Measurements from ENCODE around the gene ESPNL.

The ESPNL gene

DNA sequence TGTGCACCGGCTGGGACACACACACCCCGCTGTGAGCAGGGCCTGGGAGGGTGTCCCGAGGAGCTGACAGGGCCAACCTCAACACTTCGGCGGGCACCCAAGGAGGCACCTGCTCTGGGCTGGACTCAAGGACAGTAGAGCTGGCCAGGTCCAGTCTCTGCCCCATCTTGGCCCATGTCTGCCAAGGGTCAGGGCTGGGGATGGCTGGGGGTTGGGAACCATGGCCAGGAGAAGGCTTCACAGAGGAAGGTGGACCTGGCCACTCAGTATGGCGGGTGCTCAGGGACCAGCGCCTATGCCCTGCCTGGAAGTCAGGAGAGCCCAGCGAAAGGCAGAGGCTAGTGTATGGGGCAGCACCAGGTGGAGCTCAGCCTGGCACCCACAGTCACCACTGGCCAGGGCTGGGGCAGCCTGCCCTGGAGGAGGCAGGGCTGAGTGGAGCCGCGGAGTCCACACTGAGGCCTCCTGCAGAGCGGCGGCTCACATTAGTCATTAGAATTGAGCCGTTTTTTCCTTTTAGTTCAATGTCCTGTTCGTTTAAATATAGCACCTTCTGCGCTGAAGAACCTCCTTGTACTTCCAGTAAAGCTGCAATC lies 62.8 kb downstream of the ESPNL start:
- Histone ChIP-seq H3K27me3 (replicated peaks) (no peaks in the 10 kb centered on the region), H3K36me3 (replicated peaks) (peaks cover 7% of the 10 kb centered on the region), H3K27ac (no peak overlapping the region), H3K4me3 (ENCODE audit: low read depth, low read length) (peak overlapping the region; percentile 38)
- TF ChIP-seq, protein P1, sequence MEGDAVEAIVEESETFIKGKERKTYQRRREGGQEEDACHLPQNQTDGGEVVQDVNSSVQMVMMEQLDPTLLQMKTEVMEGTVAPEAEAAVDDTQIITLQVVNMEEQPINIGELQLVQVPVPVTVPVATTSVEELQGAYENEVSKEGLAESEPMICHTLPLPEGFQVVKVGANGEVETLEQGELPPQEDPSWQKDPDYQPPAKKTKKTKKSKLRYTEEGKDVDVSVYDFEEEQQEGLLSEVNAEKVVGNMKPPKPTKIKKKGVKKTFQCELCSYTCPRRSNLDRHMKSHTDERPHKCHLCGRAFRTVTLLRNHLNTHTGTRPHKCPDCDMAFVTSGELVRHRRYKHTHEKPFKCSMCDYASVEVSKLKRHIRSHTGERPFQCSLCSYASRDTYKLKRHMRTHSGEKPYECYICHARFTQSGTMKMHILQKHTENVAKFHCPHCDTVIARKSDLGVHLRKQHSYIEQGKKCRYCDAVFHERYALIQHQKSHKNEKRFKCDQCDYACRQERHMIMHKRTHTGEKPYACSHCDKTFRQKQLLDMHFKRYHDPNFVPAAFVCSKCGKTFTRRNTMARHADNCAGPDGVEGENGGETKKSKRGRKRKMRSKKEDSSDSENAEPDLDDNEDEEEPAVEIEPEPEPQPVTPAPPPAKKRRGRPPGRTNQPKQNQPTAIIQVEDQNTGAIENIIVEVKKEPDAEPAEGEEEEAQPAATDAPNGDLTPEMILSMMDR (IDR thresholded peaks at IDR 0.05; ENCODE audit: low read depth, low read length, missing control alignments): no peak
- in situ Hi-C loops (cut with HindIII; ENCODE audit: low pct_ligation_motif_present, low sequenced_read_pairs): no loop called here
- no peak for DNase-seq

DNA sequence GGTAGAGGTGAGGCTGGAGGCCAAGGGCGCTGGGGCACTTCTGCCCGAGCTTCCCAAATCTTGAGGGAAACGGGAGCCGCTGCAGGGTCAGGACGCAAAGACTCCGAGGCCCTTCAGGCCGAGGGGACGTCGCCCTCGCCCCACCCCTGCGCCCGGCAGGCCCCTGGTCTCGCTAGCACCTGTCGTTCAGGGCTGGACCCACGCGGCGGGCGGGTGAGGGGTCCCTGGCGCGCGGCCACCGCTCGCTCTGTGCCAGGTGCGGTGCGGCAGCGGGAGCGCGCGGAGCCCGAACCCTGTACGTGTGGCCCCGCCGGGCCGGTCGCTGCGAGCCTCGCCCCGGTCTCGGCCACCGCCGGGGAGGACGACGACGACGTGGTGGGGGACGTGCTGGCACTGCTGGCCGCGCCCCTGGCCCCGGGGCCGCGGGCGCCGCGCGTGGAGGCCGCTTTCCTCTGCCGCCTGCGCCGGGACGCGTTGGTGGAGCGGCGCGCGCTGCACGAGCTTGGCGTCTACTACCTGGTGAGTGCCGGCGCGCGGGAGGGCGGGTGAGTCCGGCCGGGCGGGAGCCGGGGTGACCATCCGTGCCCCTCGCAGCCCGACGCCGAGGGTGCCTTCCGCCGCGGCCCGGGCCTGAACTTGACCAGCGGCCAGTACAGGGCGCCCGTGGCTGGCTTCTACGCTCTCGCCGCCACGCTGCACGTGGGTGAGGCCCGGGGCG lies 63.5 kb downstream of the ESPNL start:
- peak overlapping the region; percentile 38 for H3K4me3 ChIP-seq (ENCODE audit: low read depth, low read length)
- TF ChIP-seq, protein P1 (IDR thresholded peaks at IDR 0.05; ENCODE audit: low read depth, low read length, missing control alignments): no peak

DNA sequence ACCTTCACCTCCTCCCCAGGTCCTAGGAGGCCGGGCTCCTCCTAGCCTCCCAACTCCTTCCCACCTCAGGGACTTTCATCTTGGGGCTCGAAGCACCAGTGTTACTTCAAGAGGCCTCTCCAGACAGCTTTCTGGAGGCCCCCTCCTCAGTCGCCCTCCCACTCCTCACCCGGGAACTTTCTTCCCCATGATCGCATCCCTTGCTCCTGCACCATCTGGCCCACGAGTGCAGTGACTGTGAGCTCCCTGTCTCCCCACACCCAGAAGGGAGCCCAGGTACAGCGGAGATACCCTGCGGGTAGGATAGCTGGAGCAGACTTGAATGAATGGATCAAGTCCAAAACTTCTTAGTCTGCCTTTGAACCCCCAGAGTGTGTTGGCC lies 64.8 kb downstream of the ESPNL start:
- Histone ChIP-seq H3K27me3 (replicated peaks) (no peaks in the 10 kb centered on the region), H3K27ac (no peak overlapping the region), H3K4me3 (ENCODE audit: low read depth, low read length) (no peak overlapping the region), H3K36me3 (replicated peaks) (peaks cover 9% of the 10 kb centered on the region)
- in situ Hi-C loops (cut with HindIII; ENCODE audit: low pct_ligation_motif_present, low sequenced_read_pairs): no loop called here
- TF ChIP-seq, protein P1 (IDR thresholded peaks at IDR 0.05; ENCODE audit: low read depth, low read length, missing control alignments): no peak
- no peak for DNase-seq

More for the DNA sequence above, 63.5 kb downstream of the ESPNL start:
- peaks cover 7% of the 10 kb centered on the region for H3K36me3 ChIP-seq (replicated peaks)
- in situ Hi-C loops (cut with HindIII; ENCODE audit: low pct_ligation_motif_present, low sequenced_read_pairs): no loop called here
- no peak overlapping the region for H3K27ac ChIP-seq
- H3K27me3 ChIP-seq (replicated peaks): no peaks in the 10 kb centered on the region
- no peak for DNase-seq

- H3K4me3 ChIP-seq (ENCODE audit: low read depth, low read length): no peak overlapping the region
- H3K27me3 ChIP-seq (replicated peaks): no peaks in the 10 kb centered on the region
- in situ Hi-C loops (cut with HindIII; ENCODE audit: low pct_ligation_motif_present, low sequenced_read_pairs): no loop called here
- TF ChIP-seq, protein P1 (IDR thresholded peaks at IDR 0.05; ENCODE audit: low read depth, low read length, missing control alignments): no peak
- no peak overlapping the region for H3K27ac ChIP-seq
- DNase-seq: no peak
- H3K36me3 ChIP-seq (replicated peaks): peaks cover 9% of the 10 kb centered on the region
Observed at GRCh38 chr2:238165288-238165921, 65.3 kb downstream of the ESPNL start.

DNA sequence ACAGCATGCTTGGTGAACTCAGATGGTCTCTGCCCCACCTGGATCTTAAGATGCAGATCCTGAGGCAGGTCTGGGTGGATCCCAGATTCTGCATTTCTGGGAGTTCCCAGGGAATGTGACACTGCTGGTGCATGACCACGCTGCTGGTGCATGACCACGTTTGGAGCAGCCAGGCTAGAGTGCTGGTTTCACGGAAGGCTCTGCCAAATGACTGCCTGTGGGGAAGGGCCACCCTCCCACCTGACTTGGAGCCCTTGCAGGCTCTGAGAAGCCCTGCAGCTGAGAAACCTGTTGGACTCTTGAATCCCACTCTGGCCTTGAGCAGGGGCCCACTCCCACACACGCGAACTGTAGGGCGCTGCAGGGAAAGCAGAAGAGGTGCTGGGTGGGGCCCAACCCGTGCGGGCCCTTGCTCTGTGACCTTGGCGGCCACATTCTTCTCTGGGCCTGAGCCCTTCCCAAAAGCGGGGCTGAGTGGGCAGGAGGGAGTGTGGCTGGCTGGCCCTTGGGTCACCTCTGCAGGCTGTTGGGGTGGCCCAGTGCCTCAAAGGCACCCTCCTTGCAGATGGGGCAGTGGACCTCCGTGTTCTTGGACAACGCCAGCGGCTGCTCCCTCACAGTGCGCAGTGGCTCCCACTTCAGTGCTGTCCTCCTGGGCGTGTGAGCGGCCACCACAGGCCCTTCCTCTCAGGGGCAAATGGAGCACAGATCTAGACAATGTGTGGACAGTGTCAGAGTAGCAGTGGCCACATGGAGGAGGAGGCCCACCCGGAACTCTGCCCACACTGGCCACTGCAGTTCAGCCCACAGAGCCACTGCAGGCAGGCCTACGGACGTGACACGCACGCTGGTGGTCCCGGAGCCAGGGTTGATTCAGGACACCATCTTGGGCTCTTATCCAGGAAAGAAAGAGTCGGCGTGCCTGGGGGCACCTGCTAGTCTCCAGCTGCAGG lies 66.5 kb downstream of the ESPNL start:
- in situ Hi-C loops (cut with HindIII; ENCODE audit: low pct_ligation_motif_present, low sequenced_read_pairs): no loop called here
- H3K4me3 ChIP-seq (ENCODE audit: low read depth, low read length): no peak overlapping the region
- TF ChIP-seq, protein P1 (IDR thresholded peaks at IDR 0.05; ENCODE audit: low read depth, low read length, missing control alignments): no peak
- no peak for DNase-seq
- no peak overlapping the region for H3K27ac ChIP-seq
- H3K27me3 ChIP-seq (replicated peaks): no peaks in the 10 kb centered on the region
- H3K36me3 ChIP-seq (replicated peaks): peaks cover 13% of the 10 kb centered on the region

Measured in brain microvascular endothelial cell (primary cell).